SJCRH30 (cell line): ENCODE results near the gene NAGA. TPM values are rescaled to one million over a fixed set of nuclear protein-coding genes. Genes with fewer than 3 reads are reported as not detected.

ENCODE experiments used
- DNase-seq, 2 experiments: peaks; one replicate each; pipeline ENCODE4 v3.0.0-alpha.2; 2015 to 2020
- H3K27ac ChIP-seq: fragments of 250-450 bp; sonication (Bioruptor Pico); 2 replicates; pipeline ENCODE4 v1.5.1; 2020; ENCODE audit warnings: mild to moderate bottlenecking, moderate library complexity
- H3K27me3 ChIP-seq: fragments of 250-450 bp; sonication (Bioruptor Pico); 2 replicates; pipeline ENCODE4 v1.5.1; 2020; ENCODE audit warnings: mild to moderate bottlenecking, moderate library complexity
- H3K36me3 ChIP-seq: fragments of 250-450 bp; sonication (Bioruptor Pico); 2 replicates; pipeline ENCODE4 v1.5.1; 2020; ENCODE audit warnings: mild to moderate bottlenecking, moderate library complexity
- H3K4me1 ChIP-seq: fragments of 250-450 bp; sonication (Bioruptor Pico); 2 replicates; pipeline ENCODE4 v1.5.1; 2020; ENCODE audit warnings: mild to moderate bottlenecking, moderate library complexity
- H3K4me3 ChIP-seq: fragments of 250-450 bp; sonication (Bioruptor Pico); 2 replicates; pipeline ENCODE4 v1.5.1; 2020; ENCODE audit warnings: mild to moderate bottlenecking, moderate library complexity
- H3K9me3 ChIP-seq: fragments of 250-450 bp; sonication (Bioruptor Pico); replicated peaks from 2 replicates; pipeline ENCODE4 v1.5.1; 2020; ENCODE audit warnings: mild to moderate bottlenecking, moderate library complexity
- total RNA-seq: library from RNA; depleted of rRNA; stranded (reverse); fragments of >200 nt; shearing (Covaris generic); gene quantifications from 2 replicates; pipeline ENCODE4 v1.2.3, GENCODE V29; 2014

Gene NAGA
- total RNA-seq, 1 experiment from 2014 or later, result 14.4 TPM

DNA sequence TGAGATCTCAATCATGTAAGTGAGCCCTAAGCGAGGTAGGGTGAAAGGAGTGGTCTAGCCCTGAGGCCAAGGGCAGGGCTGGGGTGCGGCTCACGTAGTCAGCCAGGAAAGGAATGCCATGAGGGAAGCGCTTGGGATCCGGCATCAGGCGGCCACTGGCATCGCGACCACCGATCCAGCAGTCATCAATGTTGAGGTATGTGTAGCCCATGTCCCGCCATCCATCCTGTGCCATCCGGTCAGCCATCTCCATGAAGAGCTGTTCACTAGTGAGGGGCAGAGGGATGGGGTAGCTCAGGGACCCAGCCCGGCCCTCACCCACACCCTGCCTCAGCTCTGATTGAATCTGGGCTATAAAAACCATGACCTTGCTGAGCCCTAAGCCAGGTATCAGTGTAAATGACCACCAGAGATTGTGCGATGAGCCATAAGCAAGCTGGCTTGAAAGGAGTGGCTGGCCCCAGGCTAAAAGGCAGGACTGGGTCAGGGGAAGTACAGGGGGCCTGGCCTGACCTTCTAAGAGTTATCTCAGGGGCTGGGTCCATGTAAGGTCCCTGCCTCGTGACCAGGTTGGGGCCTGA is 2.9 kb downstream of the NAGA start:
- Histone ChIP-seq H3K36me3 (no peaks in the 10 kb centered on the region), H3K9me3 (no peaks in the 10 kb centered on the region), H3K4me1 (no peaks in the 10 kb centered on the region), H3K27me3 (no peaks in the 10 kb centered on the region), H3K4me3 (no peak overlapping the region), H3K27ac (no peak overlapping the region)
- no peak for DNase-seq

GRCh38 chr22:42066937-42067336 is 3.7 kb downstream of the NAGA start:
- no peak for DNase-seq
- H3K36me3 ChIP-seq, result no peaks in the 10 kb centered on the region
- H3K9me3 ChIP-seq, result no peaks in the 10 kb centered on the region
- no peak overlapping the region for H3K4me3 ChIP-seq
- H3K27me3 ChIP-seq, result no peaks in the 10 kb centered on the region
- no peaks in the 10 kb centered on the region for H3K4me1 ChIP-seq
- no peak overlapping the region for H3K27ac ChIP-seq

DNA sequence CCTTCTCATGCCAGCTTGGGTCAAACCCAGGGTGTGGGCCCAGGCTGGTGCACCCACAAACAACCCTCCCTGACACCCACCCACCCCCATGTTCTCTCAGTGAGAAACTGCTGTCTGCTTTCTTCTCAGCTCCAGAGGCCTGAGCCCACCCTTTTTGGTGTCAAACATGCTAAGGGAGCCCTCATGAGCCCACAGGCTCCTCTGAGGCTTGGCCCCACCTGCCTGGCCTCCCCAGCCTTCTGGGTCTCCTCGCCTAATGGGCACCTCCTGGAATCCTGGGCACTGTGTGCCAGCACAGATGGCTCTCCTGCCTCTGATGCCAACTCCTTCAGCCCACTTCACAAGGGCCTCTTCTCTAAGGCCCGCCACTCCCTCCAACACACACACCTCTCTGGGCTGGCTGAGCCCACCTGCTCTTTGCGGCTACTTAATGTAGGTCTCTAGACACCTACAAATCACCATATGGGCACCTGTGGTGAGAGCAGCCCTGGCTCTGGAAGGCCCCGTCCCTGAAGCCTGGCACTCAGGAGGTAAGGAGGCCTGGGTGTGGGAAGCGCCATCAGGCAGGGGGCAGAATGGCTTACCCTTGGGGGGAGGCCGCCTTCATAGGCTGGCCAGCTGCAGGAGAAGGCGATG is 4.4 kb downstream of the NAGA start:
- Histone ChIP-seq H3K4me3 (no peak overlapping the region), H3K4me1 (no peaks in the 10 kb centered on the region), H3K27me3 (no peaks in the 10 kb centered on the region), H3K36me3 (no peaks in the 10 kb centered on the region), H3K9me3 (no peaks in the 10 kb centered on the region), H3K27ac (no peak overlapping the region)
- no peak for DNase-seq

DNA sequence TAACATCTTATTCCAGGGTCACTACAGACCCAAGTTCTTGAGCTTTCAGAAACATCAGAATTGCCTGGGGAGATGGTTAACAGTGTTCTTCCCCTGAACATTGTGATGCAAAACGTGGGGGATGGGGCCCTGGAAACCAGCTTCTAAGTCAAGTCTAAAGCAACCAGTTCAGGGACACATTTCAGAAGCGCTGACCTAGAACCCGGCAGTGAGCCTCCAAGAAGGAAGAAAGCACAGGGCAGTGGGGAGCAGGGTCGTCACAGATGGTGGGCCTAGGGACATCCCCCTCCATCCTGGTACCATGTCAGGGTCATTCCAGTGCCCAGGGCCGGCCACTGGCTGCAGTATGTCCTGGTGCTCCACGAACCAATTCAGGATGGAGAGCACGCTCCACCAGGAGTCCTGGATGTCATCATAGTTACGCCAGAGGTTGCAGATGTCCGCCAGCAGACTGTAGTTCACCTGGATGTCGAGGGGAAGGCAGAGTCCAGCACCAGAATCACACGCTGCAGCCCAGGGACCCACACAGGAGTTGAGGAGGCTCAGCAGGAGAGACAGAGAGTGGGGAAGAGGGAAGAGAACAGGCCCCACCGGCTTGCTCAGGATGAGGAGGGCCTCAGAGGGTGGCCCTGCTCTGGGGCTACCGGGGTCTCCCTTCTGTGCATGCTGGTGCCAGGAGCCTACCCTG is 5.0 kb downstream of the NAGA start:
- Histone ChIP-seq H3K27me3 (no peaks in the 10 kb centered on the region), H3K9me3 (no peaks in the 10 kb centered on the region), H3K4me3 (no peak overlapping the region), H3K27ac (no peak overlapping the region), H3K4me1 (no peaks in the 10 kb centered on the region), H3K36me3 (no peaks in the 10 kb centered on the region)
- DNase-seq, result no peak

DNA sequence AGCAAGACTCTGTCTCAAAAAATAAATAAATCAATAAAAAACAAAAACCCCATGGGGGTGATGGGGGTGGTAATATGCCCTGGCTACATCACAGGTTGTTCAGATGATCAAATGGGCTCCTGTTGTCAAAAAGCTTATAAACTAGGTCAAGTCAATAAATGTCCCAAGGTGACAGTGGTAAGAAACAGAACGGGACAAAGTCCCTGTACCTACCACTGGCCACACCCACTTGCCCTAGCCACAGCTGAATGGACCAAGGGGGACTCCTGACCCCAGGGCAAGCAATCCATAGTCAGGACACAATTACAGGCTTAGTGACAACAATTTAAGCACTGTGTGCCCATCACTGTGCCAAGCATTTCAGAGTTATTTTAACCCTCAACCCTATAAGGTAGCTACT is 6.0 kb downstream of the NAGA start:
- H3K27me3 ChIP-seq, result no peaks in the 10 kb centered on the region
- H3K9me3 ChIP-seq, result no peaks in the 10 kb centered on the region
- no peak overlapping the region for H3K27ac ChIP-seq
- no peak overlapping the region for H3K4me3 ChIP-seq
- no peak for DNase-seq
- no peaks in the 10 kb centered on the region for H3K36me3 ChIP-seq
- no peaks in the 10 kb centered on the region for H3K4me1 ChIP-seq

DNA sequence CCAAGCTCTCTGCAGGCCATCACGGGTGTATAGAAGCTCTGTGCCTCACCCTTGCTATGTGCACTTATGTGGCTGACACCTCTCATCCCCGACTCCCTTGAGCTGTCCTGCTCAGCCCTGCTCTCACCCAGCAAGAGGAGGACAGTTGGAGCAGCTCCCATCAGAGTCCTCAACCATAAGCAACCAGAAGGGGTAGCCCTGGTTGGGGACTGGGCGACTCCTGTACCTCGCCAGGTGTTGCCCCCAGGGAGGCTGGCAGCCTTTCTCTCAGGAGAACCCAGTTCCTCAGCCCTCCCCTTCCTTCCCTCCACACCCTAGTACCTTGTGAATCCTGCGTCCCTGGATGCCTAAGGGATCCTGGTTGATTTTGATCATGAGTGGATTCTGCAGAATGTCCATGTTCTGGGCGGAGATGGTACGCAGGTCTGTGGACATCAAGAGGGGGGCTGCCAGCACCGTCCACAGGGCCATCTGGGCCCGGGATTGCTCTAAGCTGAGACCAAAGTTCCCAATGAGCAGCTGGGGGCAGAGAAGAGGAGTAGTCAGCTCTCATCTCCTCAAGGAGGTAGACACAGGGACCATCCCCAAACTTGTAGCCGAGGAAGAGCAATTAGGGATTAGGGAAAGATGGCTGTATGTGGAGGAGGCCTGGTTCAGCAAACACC is 8.0 kb downstream of the NAGA start:
- DNase-seq, result no peak
- Histone ChIP-seq H3K36me3 (no peaks in the 10 kb centered on the region), H3K4me1 (no peaks in the 10 kb centered on the region), H3K27me3 (no peaks in the 10 kb centered on the region), H3K27ac (no peak overlapping the region), H3K4me3 (no peak overlapping the region), H3K9me3 (no peaks in the 10 kb centered on the region)

GRCh38 chr22:42061041-42061440 is 9.6 kb downstream of the NAGA start:
- H3K27me3 ChIP-seq, result no peaks in the 10 kb centered on the region
- H3K36me3 ChIP-seq, result no peaks in the 10 kb centered on the region
- H3K9me3 ChIP-seq, result peaks cover 11% of the 10 kb centered on the region; the same call in 1 of the 2 replicates
- no peak for DNase-seq
- no peaks in the 10 kb centered on the region for H3K4me1 ChIP-seq
- no peak overlapping the region for H3K27ac ChIP-seq
- H3K4me3 ChIP-seq, result no peak overlapping the region

GRCh38 chr22:42060489-42060888 is 10.1 kb downstream of the NAGA start:
- no peak for DNase-seq
- peaks cover 11% of the 10 kb centered on the region; the same call in 1 of the 2 replicates for H3K9me3 ChIP-seq
- H3K4me1 ChIP-seq, result no peaks in the 10 kb centered on the region
- H3K36me3 ChIP-seq, result no peaks in the 10 kb centered on the region
- no peak overlapping the region for H3K4me3 ChIP-seq
- H3K27me3 ChIP-seq, result no peaks in the 10 kb centered on the region
- H3K27ac ChIP-seq, result no peak overlapping the region

DNA sequence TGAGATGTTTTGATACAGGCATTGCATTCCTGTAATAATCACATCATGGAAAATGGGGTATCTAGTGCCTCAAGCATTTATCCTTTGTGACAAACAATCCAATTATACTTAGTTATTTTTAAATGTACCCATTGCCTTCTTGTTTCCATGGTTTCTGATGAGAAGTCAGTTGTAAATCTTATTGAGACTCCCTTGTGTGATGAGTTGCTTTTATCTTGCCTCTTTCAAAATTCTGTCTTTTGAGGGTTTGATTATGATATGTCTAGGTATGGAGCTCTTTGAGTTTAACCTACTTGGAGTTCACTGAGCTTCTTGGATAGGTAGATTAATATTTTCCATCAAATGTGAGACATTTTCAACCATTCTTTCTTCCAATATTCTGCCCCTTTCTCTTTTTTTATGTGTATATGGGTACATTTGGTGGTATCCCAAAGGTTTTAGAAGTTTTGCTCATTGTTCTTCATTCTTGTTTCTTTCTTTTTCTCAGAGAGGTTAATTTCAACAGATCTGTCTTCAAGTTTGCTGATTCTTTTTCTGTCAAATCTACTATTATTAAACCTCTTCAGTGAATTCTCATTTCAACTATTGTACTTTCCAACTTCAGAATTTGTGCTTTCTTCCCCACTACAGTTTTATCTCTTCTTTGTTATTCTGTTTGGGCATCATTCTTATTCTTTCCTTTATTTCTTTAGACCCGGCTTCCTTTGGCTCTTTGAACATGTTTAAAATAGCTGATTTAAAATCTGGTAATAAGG is 13.7 kb downstream of the NAGA start:
- Histone ChIP-seq H3K4me1 (no peaks in the 10 kb centered on the region), H3K27me3 (no peaks in the 10 kb centered on the region), H3K36me3 (no peaks in the 10 kb centered on the region), H3K27ac (no peak overlapping the region), H3K4me3 (no peak overlapping the region), H3K9me3 (peaks cover 11% of the 10 kb centered on the region; the same call in 1 of the 2 replicates)
- no peak for DNase-seq

GRCh38 chr22:42052765-42053164 is 17.8 kb downstream of the NAGA start:
- H3K4me1 ChIP-seq, result no peaks in the 10 kb centered on the region
- peaks cover 11% of the 10 kb centered on the region; the same call in 1 of the 2 replicates for H3K9me3 ChIP-seq
- H3K36me3 ChIP-seq, result no peaks in the 10 kb centered on the region
- H3K27ac ChIP-seq, result no peak overlapping the region
- no peak for DNase-seq
- H3K4me3 ChIP-seq, result no peak overlapping the region
- H3K27me3 ChIP-seq, result no peaks in the 10 kb centered on the region

- no peaks in the 10 kb centered on the region for H3K4me1 ChIP-seq
- DNase-seq, result no peak
- H3K9me3 ChIP-seq, result no peaks in the 10 kb centered on the region
- H3K36me3 ChIP-seq, result no peaks in the 10 kb centered on the region
- no peaks in the 10 kb centered on the region for H3K27me3 ChIP-seq
- no peak overlapping the region for H3K27ac ChIP-seq
- no peak overlapping the region for H3K4me3 ChIP-seq
Measured at GRCh38 chr22:42050641-42051180, 19.9 kb downstream of the NAGA start.

DNA sequence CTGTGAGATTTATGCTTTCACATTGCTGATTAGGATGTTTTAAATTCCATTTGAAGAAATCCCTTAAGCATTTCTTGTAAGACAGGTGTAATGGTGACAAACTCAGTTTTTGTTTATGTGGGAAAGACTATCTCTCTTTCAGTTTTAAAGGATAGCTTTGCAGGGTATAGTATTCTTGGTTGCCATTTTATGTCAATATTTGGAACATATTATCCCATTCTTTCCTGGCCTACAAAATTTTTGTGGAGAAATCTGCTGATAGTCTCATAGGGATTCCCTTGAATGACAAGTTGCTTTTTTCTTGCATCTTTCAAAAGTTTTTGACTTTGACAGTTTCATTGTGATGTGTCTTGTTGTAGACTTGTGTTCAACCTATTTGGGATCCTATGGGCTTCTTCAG is 28.8 kb downstream of the NAGA start:
- Histone ChIP-seq H3K27me3 (no peaks in the 10 kb centered on the region), H3K4me3 (no peak overlapping the region), H3K9me3 (peaks cover 4% of the 10 kb centered on the region; the same call in 1 of the 2 replicates), H3K4me1 (no peaks in the 10 kb centered on the region), H3K27ac (no peak overlapping the region), H3K36me3 (no peaks in the 10 kb centered on the region)
- DNase-seq, result no peak

DNA sequence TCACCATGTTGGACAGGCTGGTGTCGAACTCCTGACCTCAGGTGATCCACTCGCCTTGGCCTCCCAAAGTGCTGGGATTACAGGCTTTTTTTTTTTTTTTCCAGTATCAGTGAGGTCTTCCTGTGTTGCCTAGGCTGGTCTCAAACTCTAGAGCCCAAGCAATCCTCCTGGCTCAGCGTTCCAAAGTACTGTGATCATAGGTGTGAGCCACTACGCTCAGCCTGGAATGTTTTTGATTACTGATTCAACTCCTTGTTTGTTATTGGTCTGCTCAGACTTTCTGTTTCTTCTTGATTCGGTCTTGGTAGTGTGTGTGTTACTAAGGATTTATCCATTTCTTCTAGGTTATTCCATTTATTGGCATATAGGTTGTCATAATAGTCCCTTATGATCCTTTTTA is 31.3 kb downstream of the NAGA start:
- Histone ChIP-seq H3K27me3 (no peaks in the 10 kb centered on the region), H3K36me3 (no peaks in the 10 kb centered on the region), H3K27ac (no peak overlapping the region), H3K4me1 (no peaks in the 10 kb centered on the region), H3K9me3 (peaks cover 4% of the 10 kb centered on the region; the same call in 1 of the 2 replicates), H3K4me3 (no peak overlapping the region)
- no peak for DNase-seq

DNA sequence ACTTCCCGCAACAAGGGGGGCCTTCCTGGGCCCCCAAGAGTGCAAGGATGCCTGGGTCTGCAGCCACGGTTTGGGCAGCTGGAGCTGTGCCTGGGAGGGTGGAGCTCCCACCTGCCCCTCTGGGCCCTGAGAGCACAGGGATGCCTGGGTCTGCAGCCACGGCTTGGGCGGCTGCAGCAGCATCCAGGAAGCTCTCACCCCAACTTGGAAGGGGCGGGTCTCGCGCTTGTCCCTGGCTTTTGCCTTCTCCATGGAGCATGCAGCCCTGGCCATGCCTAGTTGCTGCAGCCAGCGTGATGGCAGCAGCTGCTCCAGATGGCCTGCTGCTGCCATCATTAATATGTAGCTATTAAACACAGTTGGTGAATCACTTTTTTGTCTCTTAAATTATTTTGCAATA is 35.4 kb downstream of the NAGA start:
- Histone ChIP-seq H3K4me3 (no peak overlapping the region), H3K9me3 (no peaks in the 10 kb centered on the region), H3K36me3 (no peaks in the 10 kb centered on the region), H3K4me1 (no peaks in the 10 kb centered on the region), H3K27ac (no peak overlapping the region), H3K27me3 (no peaks in the 10 kb centered on the region)
- peak in 1 of 2 experiments; percentile 9 for DNase-seq
